Neutrophil (primary cell): ENCODE results near the gene MBLAC2.

Experiments used
- H3K27ac ChIP-seq: fragments of 200-600 bp; sonication (generic); 2 replicates; pipeline ENCODE4 v1.5.1; 2016; ENCODE audit warnings: mild to moderate bottlenecking, moderate library complexity
- H3K27me3 ChIP-seq: fragments of 200-600 bp; sonication (generic); 2 replicates; pipeline ENCODE4 v1.6.0; 2016; ENCODE audit warnings: mild to moderate bottlenecking
- H3K36me3 ChIP-seq: fragments of 200-600 bp; sonication (generic); 2 replicates; pipeline ENCODE4 v1.5.1; 2017
- H3K4me1 ChIP-seq, 2 experiments: fragments of 200-600 bp in 1 of 2; sonication (generic) in 1 of 2; 1 replicate in 1 of 2; 2 replicates in 1 of 2; pipeline versions ENCODE4 v1.5.1 to v1.6.1; 2013 to 2016; ENCODE audit warnings: low read depth in 1 of 2, low read length in 1 of 2, mild to moderate bottlenecking in 1 of 2, moderate library complexity in 1 of 2; ENCODE audit not compliant: control insufficient read depth in 1 of 2, insufficient read depth in 1 of 2
- H3K4me3 ChIP-seq, 2 experiments: fragments of 200-600 bp in 1 of 2; sonication (generic) in 1 of 2; 1 replicate in 1 of 2; 2 replicates in 1 of 2; pipeline ENCODE4 v1.5.1; 2013 to 2016; ENCODE audit warnings: low read depth in 1 of 2, low read length in 1 of 2, mild to moderate bottlenecking in 1 of 2, moderate library complexity in 1 of 2
- H3K9me3 ChIP-seq: fragments of 200-600 bp; sonication (generic); 2 replicates; pipeline ENCODE4 v1.5.1; 2016
- TF ChIP-seq, protein P1 (sequence below): fragments of 200-600 bp; sonication (generic); IDR thresholded peaks from 2 replicates; pipeline ENCODE4 v1.5.1; 2016; ENCODE audit warnings: antibody characterized with exemption

MBLAC2 gene

DNA sequence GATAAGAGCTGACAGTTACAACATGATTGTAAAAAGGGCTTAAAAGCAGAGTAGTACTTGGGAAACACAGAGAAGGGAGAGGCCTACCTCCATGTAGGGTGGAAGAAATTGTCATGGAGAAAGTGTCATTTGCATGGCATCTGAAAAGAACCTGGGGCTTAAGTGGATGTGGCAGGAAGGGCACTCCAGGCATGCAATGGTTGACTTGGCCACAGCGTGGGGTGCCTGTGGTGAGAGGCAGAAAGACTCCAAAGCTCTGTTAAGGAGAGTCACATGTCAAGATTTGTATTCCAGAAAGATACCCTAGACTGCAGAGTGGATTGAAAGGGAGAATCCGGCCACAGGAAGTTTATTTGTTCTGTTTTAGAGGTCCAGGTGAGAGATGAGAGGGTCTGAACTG is 2.5 kb upstream of the MBLAC2 start:
- H3K27ac ChIP-seq, result no peak overlapping the region
- TF ChIP-seq, protein P1, sequence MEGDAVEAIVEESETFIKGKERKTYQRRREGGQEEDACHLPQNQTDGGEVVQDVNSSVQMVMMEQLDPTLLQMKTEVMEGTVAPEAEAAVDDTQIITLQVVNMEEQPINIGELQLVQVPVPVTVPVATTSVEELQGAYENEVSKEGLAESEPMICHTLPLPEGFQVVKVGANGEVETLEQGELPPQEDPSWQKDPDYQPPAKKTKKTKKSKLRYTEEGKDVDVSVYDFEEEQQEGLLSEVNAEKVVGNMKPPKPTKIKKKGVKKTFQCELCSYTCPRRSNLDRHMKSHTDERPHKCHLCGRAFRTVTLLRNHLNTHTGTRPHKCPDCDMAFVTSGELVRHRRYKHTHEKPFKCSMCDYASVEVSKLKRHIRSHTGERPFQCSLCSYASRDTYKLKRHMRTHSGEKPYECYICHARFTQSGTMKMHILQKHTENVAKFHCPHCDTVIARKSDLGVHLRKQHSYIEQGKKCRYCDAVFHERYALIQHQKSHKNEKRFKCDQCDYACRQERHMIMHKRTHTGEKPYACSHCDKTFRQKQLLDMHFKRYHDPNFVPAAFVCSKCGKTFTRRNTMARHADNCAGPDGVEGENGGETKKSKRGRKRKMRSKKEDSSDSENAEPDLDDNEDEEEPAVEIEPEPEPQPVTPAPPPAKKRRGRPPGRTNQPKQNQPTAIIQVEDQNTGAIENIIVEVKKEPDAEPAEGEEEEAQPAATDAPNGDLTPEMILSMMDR, result no peak
- peaks cover 19 to 20% of the 10 kb centered on the region in 2 experiments for H3K4me1 ChIP-seq

DNA sequence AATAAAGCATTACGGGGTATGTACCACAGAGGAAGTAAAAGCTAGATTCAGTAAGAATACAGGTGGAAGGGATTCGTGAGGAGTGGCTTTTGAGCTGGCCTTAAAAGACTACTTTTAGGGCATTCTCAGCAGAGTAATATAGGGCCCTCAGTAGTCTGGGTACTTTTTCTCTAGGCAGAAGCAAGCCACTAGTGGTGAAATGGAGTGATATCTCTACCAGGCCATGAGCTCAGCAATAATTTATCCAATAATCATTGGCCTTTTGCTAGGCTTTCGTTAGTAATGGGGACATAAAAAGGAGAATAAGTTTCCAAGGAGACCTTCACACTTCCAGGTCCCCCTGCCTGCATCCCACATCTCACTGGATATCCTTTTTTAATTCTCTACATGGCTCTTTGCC is 1.8 kb upstream of the MBLAC2 start:
- H3K4me3 ChIP-seq, result no peak overlapping the region
- TF ChIP-seq, protein P1, result no peak
- H3K4me1 ChIP-seq, result peaks cover 19 to 20% of the 10 kb centered on the region in 2 experiments

More for the DNA sequence above, 2.5 kb upstream of the MBLAC2 start:
- Histone ChIP-seq H3K9me3 (no peaks in the 10 kb centered on the region), H3K4me3 (no peak overlapping the region), H3K36me3 (no peaks in the 10 kb centered on the region), H3K27me3 (peaks cover 10% of the 10 kb centered on the region)

DNA sequence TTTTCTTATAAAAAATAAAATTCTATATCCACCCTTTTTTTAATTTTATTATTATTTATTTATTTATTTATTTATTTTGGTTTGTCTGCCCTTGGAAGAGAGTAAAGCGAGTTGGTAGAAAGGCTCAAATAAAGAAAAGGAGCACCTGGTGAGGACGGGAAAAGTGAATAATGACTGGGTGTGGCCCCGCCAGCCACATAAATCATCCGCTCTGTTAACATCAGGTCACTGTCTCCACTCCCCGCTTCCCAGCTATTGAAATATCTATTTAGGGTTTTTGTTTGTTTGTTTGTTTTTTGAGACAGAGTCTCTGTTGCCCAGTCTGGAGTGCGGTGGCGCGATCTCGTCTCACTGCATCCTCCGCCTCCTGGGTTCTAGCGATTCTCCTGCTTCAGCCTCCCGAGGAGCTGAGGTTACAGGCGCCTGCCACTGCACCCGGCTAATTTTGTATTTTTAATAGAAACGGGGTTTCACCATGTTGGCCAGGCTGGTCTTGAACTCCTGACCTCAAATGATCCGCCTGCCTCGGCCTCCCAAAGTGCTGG is 937 bp upstream of the MBLAC2 start:
- H3K4me3 ChIP-seq, result no peak overlapping the region
- H3K27ac ChIP-seq, result no peak overlapping the region
- TF ChIP-seq, protein P1, result no peak
- peaks cover 10% of the 10 kb centered on the region for H3K27me3 ChIP-seq
- H3K36me3 ChIP-seq, result no peaks in the 10 kb centered on the region
- no peaks in the 10 kb centered on the region for H3K9me3 ChIP-seq
- peaks cover 19 to 20% of the 10 kb centered on the region in 2 experiments for H3K4me1 ChIP-seq

More for the DNA sequence above, 1.8 kb upstream of the MBLAC2 start:
- peaks cover 10% of the 10 kb centered on the region for H3K27me3 ChIP-seq
- H3K9me3 ChIP-seq, result no peaks in the 10 kb centered on the region
- no peak overlapping the region for H3K27ac ChIP-seq
- no peaks in the 10 kb centered on the region for H3K36me3 ChIP-seq

GRCh38 chr5:90473396-90474234 is 956 bp downstream of the MBLAC2 start:
- peaks cover 10% of the 10 kb centered on the region for H3K27me3 ChIP-seq
- H3K4me1 ChIP-seq, result peaks cover 19 to 20% of the 10 kb centered on the region in 2 experiments
- TF ChIP-seq, protein P1, result no peak
- no peaks in the 10 kb centered on the region for H3K36me3 ChIP-seq
- H3K4me3 ChIP-seq, result peak overlapping the region; percentile 84 to 93
- no peaks in the 10 kb centered on the region for H3K9me3 ChIP-seq
- H3K27ac ChIP-seq, result peak overlapping the region; percentile 68

GRCh38 chr5:90472783-90473395 is 1.7 kb downstream of the MBLAC2 start:
- TF ChIP-seq, protein P1, result no peak
- H3K27ac ChIP-seq, result no peak overlapping the region

More at GRCh38 chr5:90472783-90473395, 1.7 kb downstream of the MBLAC2 start:
- Histone ChIP-seq H3K36me3 (no peaks in the 10 kb centered on the region), H3K9me3 (no peaks in the 10 kb centered on the region), H3K27me3 (peaks cover 10% of the 10 kb centered on the region), H3K4me1 (peaks cover 19 to 20% of the 10 kb centered on the region in 2 experiments), H3K4me3 (peak overlapping the region; percentile 84 to 93)
